Measurements from ENCODE around the gene SNRPD3.

The SNRPD3 gene

GRCh38 chr22:24582056-24582814 lies 26.4 kb downstream of the SNRPD3 start:
- TF ChIP-seq CTCF (IDR thresholded peaks at IDR 0.05; ENCODE audit: insufficient read depth, low read length, missing control alignments), result no peak
- ChIA-PET CTCF (no interaction called here), POLR2A (no interaction called here)
- DNase-seq (ENCODE audit: low read depth, low spot score), result no peak
- no peak overlapping the region for H3K4me3 ChIP-seq (ENCODE audit: low read depth, low read length)

- TF ChIP-seq CTCF (IDR thresholded peaks at IDR 0.05; ENCODE audit: insufficient read depth, low read length, missing control alignments), result no peak
- no peak overlapping the region for H3K4me3 ChIP-seq (ENCODE audit: low read depth, low read length)
- no peak for DNase-seq (ENCODE audit: low read depth, low spot score)
- CTCF ChIA-PET, result no interaction called here
- POLR2A ChIA-PET, result no interaction called here
Measured at GRCh38 chr22:24583221-24584165, 27.7 kb downstream of the SNRPD3 start.

- ChIA-PET POLR2A (no interaction called here), CTCF (no interaction called here)
- no peak for TF ChIP-seq CTCF (IDR thresholded peaks at IDR 0.05; ENCODE audit: insufficient read depth, low read length, missing control alignments)
- no peak for DNase-seq (ENCODE audit: low read depth, low spot score)
- no peak overlapping the region for H3K4me3 ChIP-seq (ENCODE audit: low read depth, low read length)
Measured at GRCh38 chr22:24584166-24584790, 28.5 kb downstream of the SNRPD3 start.

GRCh38 chr22:24584871-24585411 lies 29.1 kb downstream of the SNRPD3 start:
- DNase-seq (ENCODE audit: low read depth, low spot score), result no peak
- CTCF ChIA-PET, result no interaction called here
- POLR2A ChIA-PET, result no interaction called here
- H3K4me3 ChIP-seq (ENCODE audit: low read depth, low read length), result no peak overlapping the region
- TF ChIP-seq CTCF (IDR thresholded peaks at IDR 0.05; ENCODE audit: insufficient read depth, low read length, missing control alignments), result no peak

GRCh38 chr22:24585461-24585860 lies 29.7 kb downstream of the SNRPD3 start:
- CTCF ChIA-PET, result no interaction called here
- no peak overlapping the region for H3K4me3 ChIP-seq (ENCODE audit: low read depth, low read length)
- TF ChIP-seq CTCF (IDR thresholded peaks at IDR 0.05; ENCODE audit: insufficient read depth, low read length, missing control alignments), result no peak
- no peak for DNase-seq (ENCODE audit: low read depth, low spot score)
- POLR2A ChIA-PET, result no interaction called here
